ENCODE data around the gene RPL7L1.

RPL7L1 gene

GRCh38 chr6:42936398-42936797, 57.0 kb downstream of the RPL7L1 start:
- no peak for DNase-seq

- no peak for DNase-seq
Observed at GRCh38 chr6:42937548-42938427, 58.4 kb downstream of the RPL7L1 start.

- no peak for DNase-seq
Observed at GRCh38 chr6:42938428-42938796, 59.0 kb downstream of the RPL7L1 start.

GRCh38 chr6:42938987-42939809, 59.8 kb downstream of the RPL7L1 start:
- DNase-seq, result no peak

All from midbrain (tissue), 1 donor.